Stimulated activated CD4-positive, alpha-beta T cell treated with anti-CD3 and anti-CD28 coated beads, Interleukin-4, amount 100 ng/mL, for 4 hours (primary cell): ENCODE measurements around the gene KRTAP10-10.
"Not testable (repeated sequence)": the region's sequence is repeated elsewhere in the genome, so short reads cannot be mapped to it uniquely, and the experiment has no call there.

Experiments used
- DNase-seq, 2 experiments: peaks; one replicate each; pipeline ENCODE4 v3.0.0-alpha.2; 2020

Gene KRTAP10-10

DNA sequence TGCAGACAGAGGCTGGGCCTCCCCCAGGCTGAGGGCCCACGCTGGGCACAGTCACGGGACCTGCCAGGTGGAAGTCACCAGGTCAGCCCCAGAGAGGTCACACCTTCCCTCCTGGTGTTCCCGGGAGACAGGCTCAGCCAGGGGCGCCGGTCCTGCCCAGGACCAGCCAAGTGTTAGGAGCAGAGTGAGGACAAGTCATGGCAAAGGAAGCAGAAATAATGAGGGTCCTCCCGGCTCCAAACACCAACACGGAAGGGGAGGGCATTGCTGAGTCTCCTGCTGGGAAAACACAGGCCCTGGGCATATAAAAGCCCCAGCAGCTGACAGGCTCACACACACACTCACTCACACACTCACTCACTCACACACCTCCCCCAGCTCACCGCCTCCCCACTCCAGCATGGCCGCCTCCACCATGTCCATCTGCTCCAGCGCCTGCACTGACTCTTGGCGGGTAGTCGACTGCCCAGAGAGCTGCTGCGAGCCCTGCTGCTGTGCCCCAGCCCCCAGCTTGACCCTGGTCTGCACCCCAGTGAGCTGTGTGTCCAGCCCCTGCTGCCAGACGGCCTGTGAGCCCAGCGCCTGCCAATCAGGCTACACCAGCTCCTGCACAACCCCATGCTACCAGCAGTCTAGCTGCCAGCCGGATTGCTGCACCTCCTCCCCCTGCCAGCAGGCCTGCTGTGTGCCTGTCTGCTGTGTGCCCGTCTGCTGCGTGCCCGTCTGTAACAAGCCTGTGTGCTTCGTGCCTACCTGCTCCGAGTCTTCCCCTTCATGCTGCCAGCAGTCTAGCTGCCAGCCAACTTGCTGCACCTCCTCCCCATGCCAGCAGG lies at the start of gene KRTAP10-10:
KRTAP10-10 (plus strand) TSS at position 339 of the 833 bp plus-strand sequence; CDS start at position 401, 62 bp downstream.
- no peak for DNase-seq

DNA sequence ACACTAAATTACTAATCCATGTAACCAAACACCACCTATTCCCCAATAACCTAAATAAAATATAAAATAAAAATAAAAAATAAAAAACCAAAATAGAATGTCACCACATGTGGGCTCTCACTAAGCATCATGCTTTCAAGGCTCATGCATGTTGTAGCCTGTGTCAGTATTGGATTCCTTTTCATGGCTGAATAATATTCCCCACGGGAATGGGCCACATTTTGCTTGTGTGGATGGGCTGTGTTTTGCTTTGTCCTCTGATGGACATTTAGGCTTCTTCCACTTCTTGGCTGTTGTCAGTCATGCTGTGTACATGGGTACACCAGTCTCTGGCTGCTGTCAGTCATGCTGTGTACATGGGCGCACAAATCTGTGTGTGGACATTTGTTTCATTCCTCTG lies 48.1 kb upstream of the KRTAP10-10 start:
- no peak for DNase-seq

GRCh38 chr21:44589586-44590305 lies 47.4 kb upstream of the KRTAP10-10 start:
- no peak for DNase-seq

- no peak for DNase-seq
Measured at GRCh38 chr21:44590311-44590721, 46.8 kb upstream of the KRTAP10-10 start.

DNA sequence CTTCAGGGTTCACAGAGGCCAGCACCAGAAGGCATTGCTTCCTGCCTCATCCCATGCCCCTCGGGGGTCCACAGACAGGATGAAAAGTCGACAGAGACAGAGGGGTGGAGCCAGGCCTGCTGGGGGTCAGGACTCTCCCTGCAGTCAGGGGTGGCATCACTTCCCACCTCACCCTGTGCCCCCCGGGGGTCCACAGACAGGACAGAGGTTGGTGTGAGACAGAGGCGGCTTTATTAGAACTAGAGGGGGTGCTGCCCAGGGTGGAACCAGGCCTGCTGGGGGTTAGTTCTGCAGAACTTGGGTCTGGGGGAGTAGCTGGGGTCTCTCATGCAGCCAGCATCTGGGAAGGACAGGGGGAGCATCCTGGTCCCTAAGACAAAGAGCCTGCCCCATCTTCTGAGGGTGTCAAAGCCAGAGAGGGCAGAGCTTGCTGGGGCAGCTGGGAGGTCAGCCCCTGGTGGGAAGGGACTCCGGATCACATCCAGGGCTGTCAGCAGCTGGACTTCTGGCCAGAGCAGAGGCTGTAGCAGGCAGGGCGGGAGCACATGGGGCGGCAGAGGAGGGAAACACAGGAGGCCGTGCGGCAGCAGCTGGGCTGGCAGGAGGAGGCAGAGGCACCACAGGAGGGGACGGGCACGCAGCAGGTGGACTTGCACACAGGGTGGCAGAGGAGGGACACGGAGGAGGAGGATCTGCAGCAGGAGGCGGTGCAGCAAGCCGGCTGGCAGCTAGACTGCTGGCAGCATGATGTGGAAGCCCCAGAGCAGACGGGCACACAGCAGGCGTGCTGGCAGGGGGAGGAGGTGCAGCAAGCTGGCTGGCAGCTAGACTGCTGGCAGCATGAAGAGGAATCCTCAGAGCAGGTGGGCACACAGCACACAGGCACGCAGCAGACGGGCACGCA lies 46.0 kb upstream of the KRTAP10-10 start:
- not testable (repeated sequence) for DNase-seq

DNA sequence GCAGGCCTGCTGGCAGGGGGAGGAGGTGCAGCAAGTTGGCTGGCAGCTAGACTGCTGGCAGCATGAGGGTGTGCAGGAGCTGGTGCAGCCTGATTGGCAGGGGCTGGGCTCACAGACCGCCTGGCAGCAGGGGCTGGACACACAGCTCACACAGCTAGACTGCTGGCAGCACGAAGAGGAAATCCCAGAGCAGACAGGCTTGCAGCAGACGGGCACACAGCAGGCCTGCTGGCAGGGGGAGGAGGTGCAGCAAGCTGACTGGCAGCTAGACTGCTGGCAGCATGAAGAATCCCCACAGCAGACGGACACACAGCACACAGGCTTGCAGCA lies 45.4 kb upstream of the KRTAP10-10 start:
- DNase-seq = not testable (repeated sequence)

DNA sequence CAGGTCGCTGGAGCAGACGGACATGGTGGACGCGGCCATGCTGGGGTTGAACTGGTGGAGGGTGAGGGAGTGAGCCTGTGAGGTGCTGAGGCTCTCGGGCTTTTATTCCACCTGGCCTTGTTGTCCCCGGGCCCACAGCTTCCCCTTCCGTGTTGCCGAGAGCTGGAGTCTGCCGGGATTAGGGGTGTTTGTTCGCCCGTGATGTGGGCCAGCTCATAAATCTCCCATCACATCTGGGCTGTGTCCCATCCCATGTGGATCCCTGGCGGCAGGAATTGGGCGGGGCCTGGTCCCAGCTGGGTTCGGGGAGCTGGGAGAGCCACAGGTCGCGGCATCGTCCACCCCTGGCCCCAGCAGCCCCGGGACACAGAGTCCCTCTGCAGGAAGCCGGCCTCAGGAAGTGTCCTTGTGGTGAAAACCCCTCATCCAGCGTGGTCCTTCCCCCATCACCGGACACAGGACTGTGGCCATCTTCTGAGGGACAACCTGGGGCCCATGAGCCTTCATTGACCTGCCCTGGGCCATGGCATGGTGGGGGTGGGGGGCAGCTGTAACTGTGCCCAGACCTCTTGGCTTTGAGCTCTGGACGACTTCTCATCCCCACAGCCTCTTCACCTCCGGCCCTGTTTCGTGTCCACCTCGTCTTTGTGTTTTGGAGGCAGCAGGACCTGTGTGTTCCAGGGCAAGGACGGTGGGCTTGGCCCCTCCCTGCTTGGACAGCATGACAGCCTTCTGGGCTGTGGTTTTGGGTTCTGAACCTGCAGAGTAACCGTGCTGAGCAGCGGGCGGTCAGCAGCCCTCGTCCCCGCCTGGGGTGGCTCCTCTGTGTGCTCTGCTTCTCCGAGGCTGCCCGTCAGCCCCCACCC lies 44.5 kb upstream of the KRTAP10-10 start, which contains the start of gene KRTAP10-6:
KRTAP10-6 (minus strand) TSS at position 60 of the 866 bp plus-strand sequence; CDS start at position 39, 21 bp downstream.
- no peak for DNase-seq

DNA sequence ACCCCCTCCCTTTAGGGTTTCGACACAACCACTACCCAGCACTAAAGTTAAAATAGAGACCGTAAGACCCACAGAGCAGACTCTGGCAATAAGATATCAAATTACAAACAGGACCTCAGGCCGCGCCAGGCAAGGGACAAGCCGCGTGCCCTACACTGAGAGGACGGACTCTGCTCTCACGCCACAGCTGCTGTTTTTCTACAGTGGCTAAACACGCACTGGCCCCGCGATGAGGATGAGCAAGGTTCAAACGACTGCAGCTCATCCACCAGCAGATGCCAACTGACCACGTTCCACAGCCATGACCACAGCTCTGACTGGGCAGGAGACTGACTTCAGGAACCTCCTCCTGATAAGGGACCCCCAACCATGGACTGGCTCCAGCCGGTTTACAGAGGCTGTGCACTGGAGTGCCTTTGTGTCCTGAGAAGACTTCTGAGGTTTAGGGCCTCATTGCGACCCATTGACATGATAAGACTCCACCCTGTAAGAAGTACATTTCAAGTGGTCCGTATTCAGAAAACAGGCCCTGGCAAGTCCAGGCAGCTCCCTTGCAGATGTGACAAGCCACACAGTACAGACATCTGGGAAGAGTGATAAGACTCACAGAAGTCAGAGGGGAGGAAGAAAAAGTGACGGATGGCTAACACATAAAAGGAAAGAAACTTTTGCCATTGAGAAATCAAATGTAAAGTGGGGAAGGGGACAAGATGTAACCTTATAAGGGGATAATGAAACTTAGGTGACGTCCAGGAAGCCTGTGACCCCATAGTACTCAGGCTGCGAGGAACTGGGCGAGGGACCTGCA lies 43.4 kb upstream of the KRTAP10-10 start:
- DNase-seq = no peak

DNA sequence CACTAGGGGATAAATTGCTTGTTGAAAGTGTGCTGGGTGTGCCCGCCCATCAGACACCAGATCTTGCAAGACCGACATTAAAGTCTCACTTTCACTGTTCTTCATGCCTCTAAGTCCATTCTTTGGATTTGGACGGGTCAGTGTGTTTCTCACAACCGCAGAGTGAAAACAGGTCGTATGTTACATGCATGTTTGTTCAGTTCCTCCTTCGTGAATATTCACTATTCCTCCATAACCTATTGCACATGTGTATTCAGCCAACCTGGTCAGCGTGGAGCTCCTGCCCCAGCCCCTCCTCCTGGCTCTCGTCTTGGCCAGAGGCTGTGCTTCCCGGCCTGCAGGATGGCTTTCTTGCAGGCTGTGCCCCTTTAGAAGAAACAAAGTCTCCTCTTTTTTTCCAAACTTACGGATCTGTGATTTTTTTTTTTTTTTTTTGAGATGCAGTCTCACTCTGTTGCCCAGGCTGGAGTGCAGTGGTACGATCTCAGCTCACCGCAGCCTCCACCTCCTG lies 42.7 kb upstream of the KRTAP10-10 start:
- DNase-seq = no peak

DNA sequence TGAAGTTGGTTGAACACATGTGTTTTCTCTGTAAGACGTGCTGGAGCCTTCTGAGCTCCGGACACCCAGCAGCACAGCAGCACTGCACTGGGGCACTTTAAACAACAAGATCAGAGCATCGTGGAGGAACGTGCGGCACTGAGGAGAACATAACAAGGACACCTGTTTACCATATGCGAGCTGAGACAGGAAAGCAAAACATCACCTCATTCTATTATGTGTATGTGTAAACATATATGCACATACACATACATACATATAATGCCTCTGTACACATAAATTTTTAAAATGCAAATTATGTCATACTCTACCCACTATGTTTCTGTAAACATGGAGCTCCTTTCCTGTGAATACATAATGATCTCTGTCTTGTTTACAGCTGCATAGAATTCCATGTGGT lies 41.6 kb upstream of the KRTAP10-10 start:
- no peak for DNase-seq

DNA sequence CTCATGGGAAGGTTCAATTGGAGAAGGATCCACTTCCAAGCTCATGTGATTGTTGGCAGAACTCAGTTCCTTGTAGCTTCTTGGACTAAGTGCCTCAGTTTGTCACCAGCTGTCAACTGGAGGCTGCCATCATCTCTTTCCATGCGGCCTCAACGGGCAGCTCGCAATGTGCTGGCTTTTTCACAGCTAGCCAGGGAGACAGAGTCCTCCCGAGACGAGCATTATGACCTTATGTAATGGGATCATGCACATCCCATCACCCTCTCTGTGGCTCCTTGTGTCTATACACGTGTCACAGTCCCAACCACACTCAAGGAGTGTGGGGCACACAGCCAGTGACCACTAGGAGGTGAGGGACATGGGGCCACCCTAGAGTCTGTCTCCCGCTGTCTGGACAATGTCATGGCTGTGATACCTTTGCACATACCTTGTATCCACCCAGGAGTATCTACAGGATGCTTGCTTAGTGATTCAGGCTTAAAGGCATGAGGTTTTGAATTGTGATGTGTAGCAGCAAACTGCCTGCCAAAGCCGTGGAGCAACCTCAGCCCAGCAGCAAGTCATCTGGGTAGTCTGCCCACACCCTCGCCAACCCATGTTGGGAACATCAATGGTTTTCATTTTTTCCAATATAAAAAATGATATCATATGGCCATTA lies 41.0 kb upstream of the KRTAP10-10 start:
- no peak for DNase-seq

DNA sequence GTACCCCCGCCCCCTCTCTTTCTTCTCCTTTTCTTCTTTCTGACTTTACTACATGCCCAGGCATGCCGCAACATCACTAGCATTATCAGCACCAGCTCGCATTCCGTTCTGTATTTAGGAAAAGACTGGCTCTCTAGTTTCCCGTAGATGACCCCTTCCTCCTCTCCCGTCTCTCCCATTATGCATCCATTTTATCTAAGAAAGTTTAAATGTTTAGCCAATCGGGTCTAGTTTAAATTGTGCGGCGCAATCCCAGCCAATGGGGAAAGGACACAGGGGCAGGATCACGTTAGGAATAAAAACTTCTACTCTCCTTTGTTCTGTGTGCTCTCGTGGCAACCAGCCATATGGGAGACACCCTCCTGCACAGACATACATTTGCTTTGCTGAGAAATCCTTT lies 39.1 kb upstream of the KRTAP10-10 start:
- no peak for DNase-seq

GRCh38 chr21:44599264-44600029 lies 37.7 kb upstream of the KRTAP10-10 start:
- no peak for DNase-seq

DNA sequence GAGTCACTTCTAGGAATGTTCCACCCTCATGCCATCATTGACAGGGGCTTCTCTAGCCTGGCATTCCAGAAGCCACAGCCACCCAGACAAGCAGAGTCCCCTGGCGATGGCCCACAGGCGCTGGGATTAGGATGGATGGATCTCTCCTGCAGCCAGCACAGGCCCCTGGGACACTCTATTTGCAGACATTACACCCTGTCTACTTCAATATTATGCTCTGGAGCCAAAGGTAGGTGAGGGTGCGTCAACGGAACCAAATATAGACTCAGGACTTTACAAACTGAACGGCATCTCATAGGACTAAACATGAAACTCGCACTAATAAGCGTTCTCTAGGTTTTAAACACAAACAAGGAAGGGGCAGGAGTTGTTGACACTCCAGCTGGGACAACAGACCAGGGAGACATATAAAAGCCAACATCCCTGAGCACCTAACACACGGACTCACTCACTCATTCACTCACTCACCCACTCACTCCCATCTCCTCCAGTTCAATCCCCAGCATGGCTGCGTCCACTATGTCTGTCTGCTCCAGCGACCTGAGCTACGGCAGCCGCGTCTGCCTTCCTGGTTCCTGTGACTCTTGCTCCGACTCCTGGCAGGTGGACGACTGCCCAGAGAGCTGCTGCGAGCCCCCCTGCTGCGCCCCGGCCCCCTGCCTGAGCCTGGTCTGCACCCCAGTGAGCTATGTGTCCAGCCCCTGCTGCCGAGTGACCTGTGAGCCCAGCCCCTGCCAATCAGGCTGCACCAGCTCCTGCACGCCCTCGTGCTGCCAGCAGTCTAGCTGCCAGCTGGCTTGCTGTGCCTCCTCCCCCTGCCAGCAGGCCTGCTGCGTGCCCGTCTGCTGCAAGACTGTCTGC lies 36.8 kb upstream of the KRTAP10-10 start, which contains the start of gene KRTAP10-7:
KRTAP10-7 (plus strand) TSS at position 480 of the 861 bp plus-strand sequence; CDS start at position 505, 25 bp downstream.
- not testable (repeated sequence) for DNase-seq

DNA sequence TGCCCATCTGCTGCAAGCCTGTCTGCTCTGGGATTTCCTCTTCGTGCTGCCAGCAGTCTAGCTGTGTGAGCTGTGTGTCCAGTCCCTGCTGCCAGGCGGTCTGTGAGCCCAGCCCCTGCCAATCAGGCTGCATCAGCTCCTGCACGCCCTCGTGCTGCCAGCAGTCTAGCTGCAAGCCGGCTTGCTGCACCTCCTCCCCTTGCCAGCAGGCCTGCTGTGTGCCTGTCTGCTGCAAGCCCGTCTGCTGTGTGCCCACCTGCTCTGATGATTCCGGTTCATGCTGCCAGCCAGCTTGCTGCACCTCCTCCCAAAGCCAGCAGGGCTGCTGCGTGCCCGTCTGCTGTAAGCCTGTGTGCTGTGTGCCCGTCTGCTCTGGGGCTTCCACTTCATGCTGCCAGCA lies 36.1 kb upstream of the KRTAP10-10 start:
- DNase-seq = not testable (repeated sequence)

DNA sequence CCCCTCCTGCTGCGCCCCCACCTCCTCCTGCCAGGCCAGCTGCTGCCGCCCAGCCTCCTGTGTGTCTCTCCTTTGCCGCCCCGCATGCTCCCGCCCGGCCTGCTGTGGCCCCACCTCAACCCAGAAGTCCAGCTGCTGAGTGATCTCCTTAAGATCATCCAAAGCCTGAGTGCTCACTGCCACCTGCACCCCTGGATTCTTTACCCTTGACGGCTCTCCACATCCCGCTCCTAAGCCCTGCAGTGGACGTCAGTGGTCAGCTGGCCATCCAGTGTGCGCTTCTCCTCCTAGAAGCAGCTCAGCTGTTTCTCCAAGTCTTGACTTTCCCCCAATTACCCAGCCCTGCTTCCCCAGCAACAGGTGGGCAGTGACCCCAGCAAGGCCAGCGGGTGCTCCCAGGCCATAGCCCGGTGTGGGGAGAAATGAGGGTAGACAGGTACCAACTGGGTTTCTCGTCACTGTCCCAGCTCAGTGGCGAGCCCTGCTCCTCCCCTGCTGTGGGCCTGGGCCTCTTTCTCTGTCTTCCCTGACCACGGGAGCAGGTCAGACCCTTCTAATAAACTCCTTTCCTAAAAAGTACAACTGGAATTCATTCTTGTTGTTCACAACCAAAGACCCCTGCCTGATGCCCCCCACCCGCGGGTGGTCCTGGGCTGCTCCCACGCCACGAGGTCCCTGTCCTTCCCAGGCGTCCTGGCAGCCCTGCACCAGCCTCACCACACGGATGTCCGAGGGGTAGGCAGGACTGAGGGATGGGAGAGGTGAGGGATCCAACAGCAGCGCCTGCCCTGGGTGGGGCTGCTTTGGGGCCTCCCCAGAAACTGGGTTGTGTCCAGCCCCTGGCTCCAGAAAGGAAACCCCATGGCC lies 35.3 kb upstream of the KRTAP10-10 start:
- no peak for DNase-seq

DNA sequence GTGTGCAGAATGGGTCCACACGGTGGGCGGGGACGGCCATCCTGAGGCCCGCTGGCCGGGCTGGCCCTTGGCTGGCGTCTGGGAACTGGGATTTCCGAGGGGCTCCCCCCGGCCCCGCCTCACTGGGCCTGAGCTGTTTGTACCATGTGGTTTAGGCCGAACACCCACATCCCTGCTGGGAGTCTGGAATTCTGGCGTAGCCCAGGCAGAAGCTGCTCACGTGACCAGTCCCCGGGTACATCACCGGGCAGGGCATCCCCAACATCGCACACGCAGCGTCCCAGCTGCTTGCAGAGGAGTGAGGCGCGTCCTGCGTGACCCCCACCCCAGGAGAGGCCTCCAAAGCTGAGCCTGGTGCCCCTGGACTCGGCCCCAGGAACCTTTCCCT lies 34.7 kb upstream of the KRTAP10-10 start:
- no peak for DNase-seq
